Ishikawa (cell line): ENCODE data around the gene MAGEB17.

Experiments used
- CEBPB ChIP-seq: IDR thresholded peaks from 2 replicates; pipeline ENCODE4 v1.6.1; 2012
- EGR1 ChIP-seq: IDR thresholded peaks from 2 replicates; pipeline ENCODE4 v1.6.1; 2012
- EP300 ChIP-seq: IDR thresholded peaks from 2 replicates; pipeline ENCODE4 v1.6.1; 2012; ENCODE audit warnings: borderline replicate concordance
- MAX ChIP-seq: IDR thresholded peaks from 2 replicates; pipeline ENCODE4 v1.6.1; 2012
- RAD21 ChIP-seq: IDR thresholded peaks from 2 replicates; pipeline ENCODE4 v1.6.1; 2012; ENCODE audit warnings: low read depth
- ZBTB7A ChIP-seq: IDR thresholded peaks from 2 replicates; pipeline ENCODE4 v1.6.1; 2012; ENCODE audit warnings: low read depth

- no peak for TF ChIP-seq EP300
- TF ChIP-seq CEBPB: no peak
- no peak for TF ChIP-seq MAX
- no peak for TF ChIP-seq RAD21
- no peak for TF ChIP-seq ZBTB7A
- TF ChIP-seq EGR1: no peak
Observed at GRCh38 chrX:16164748-16165147, 2.5 kb upstream of the MAGEB17 start.
